Astrocyte of the spinal cord (primary cell): ENCODE results near the gene TUBA1B.
"Not testable (repeated sequence)": the region's sequence is repeated elsewhere in the genome, so short reads cannot be mapped to it uniquely, and the experiment has no call there.

Experiments used
- DNase-seq: peaks from one replicate; pipeline ENCODE4 v3.0.0; 2011; ENCODE audit warnings: low read depth, low spot score
- H3K4me3 ChIP-seq: 2 replicates; pipeline ENCODE4 v1.5.1; 2011; ENCODE audit warnings: low read depth, mild to moderate bottlenecking, low read length, moderate library complexity
- CTCF ChIP-seq: IDR thresholded peaks from 2 replicates; pipeline ENCODE4 v1.5.1; 2012; ENCODE audit warnings: low read depth, mild to moderate bottlenecking, low read length, inconsistent platforms
- in situ Hi-C: cut with HindIII; loops from 2 replicates; pipeline ENCODE4 v1.10.0; 2017; ENCODE audit warnings: low sequenced_read_pairs

Gene TUBA1B

GRCh38 chr12:49131051-49131893 is at the start of gene TUBA1B:
Gene TUBA1B, minus strand, starts transcription at chr12:49131395. Its CDS starts 95 bp downstream, at chr12:49131300.
- DNase-seq: peak; percentile 90
- peak within 1 kb of the TSS; percentile 96 for H3K4me3 ChIP-seq
- in situ Hi-C loops: no loop called here
- no peak for TF ChIP-seq CTCF

- in situ Hi-C loops: no loop called here
Measured at GRCh38 chr12:49174218-49174617, 43.0 kb upstream of the TUBA1B start.

DNA sequence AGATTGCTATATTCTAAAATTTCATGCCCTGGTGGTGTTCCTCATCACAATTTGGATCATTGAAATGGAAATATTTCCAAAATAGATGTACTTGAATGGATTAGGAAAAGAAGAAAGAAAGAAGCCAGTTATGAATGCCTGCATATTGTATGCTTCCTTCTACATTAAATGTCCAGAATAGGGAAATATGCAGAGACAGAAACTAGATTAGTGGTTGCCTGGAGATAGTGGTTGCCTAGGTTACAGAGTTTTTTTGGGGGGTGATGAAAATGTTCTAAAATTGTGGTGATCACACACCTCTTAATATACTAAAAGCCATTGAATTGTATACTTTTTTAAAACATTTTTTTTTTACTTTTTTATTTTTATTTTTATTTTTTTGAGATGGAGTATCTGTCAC is 39.7 kb upstream of the TUBA1B start:
- in situ Hi-C loops: no loop called here
- DNase-seq: no peak
- H3K4me3 ChIP-seq: no peak overlapping the region
- no peak for TF ChIP-seq CTCF

More at GRCh38 chr12:49174218-49174617, 43.0 kb upstream of the TUBA1B start:
- no peak for DNase-seq
- no peak for TF ChIP-seq CTCF
- no peak overlapping the region for H3K4me3 ChIP-seq

GRCh38 chr12:49165114-49165513 is 33.9 kb upstream of the TUBA1B start:
- H3K4me3 ChIP-seq: no peak overlapping the region
- in situ Hi-C loops: no loop called here
- DNase-seq: no peak
- TF ChIP-seq CTCF: no peak

- in situ Hi-C loops, DNase-seq, H3K4me3 ChIP-seq: not testable (repeated sequence)
Measured at GRCh38 chr12:49161901-49162300, 30.7 kb upstream of the TUBA1B start.

DNA sequence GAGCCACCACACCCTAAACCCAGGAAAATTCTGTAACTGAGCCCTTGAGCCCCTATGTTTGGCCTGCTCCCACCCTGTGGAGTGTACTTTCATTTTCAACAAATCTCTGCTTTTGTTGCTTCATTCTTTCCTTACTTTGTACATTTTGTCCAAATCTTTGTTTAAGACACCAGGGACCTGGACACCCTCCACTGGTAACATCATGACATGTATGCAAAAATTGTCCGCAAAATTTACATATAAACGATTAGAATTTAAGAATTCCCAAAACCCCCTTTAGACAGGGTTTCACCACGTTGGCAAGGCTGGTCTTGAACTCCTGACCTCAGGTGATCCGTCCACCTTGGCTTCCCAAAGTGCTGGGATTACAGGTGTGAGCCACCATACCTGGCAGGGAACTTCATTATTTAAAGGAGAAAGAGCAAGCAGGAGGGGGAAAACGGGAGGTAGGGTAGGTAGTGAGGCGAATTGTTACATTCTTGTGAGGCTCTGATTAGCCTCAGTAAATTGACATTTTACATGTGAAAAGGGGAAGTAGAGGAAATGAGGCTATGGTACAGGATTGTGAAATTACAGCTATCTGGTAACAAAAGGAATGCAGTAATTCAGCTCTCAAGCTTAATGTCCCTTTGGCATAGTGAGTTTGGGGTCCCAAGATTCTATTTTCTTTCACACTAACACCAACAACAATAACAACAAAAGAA is 30.0 kb upstream of the TUBA1B start:
- no peak for DNase-seq
- in situ Hi-C loops: no loop called here
- TF ChIP-seq CTCF: no peak
- no peak overlapping the region for H3K4me3 ChIP-seq

- no peak overlapping the region for H3K4me3 ChIP-seq
- no peak for DNase-seq
- in situ Hi-C loops: no loop called here
- TF ChIP-seq CTCF: no peak
Measured at GRCh38 chr12:49160399-49160798, 29.2 kb upstream of the TUBA1B start.
